Esophagus muscularis mucosa (tissue), 3 donors: ENCODE data around the gene IFFO2.

Experiments used
- CTCF ChIP-seq, 3 experiments: fragments of 200-600 bp in 2 of 3; fragments of 450-650 bp in 1 of 3; sonication (generic) in 2 of 3; IDR thresholded peaks; one replicate each; pipeline ENCODE4 v1.5.1; 2017 to 2019; ENCODE audit warnings: antibody characterized with exemption in 3 of 3, mild to moderate bottlenecking in 2 of 3, moderate library complexity in 1 of 3
- POLR2A ChIP-seq: fragments of 450-650 bp; IDR thresholded peaks from one replicate; pipeline ENCODE4 v1.6.1; 2017; ENCODE audit warnings: antibody characterized with exemption, moderate library complexity, mild to moderate bottlenecking, low read depth
- POLR2AphosphoS5 ChIP-seq, 2 donors: sonication (generic); formaldehyde crosslinking; IDR thresholded peaks; one replicate each; pipeline ENCODE4 v1.6.1; 2017; ENCODE audit warnings: antibody characterized with exemption in 2 of 2

GRCh38 chr1:18890706-18891425 lies 65.6 kb downstream of the IFFO2 start:
- TF ChIP-seq CTCF (IDR thresholded peaks at IDR 0.05) (no peak), POLR2AphosphoS5 (IDR thresholded peaks at IDR 0.05) (no peak), POLR2A (no peak)
